WERI-Rb-1 (cell line): ENCODE data around the gene AHRR.
A peak's percentile ranks its signal among the peaks of the same experiment; 100 is the strongest.

ENCODE experiments used
- DNase-seq: peaks from one replicate; pipeline ENCODE4 v3.0.0-alpha.2; 2020
- H3K27ac ChIP-seq: fragments of 250-450 bp; sonication (Bioruptor Pico); 2 replicates; pipeline ENCODE4 v1.5.1; 2020; ENCODE audit warnings: mild to moderate bottlenecking, moderate library complexity
- H3K27me3 ChIP-seq: fragments of 250-450 bp; sonication (Bioruptor Pico); 2 replicates; pipeline ENCODE4 v1.5.1; 2021; ENCODE audit warnings: mild to moderate bottlenecking, low read depth, moderate library complexity; ENCODE audit not compliant: insufficient read depth, severe bottlenecking
- H3K36me3 ChIP-seq: fragments of 250-450 bp; sonication (Bioruptor Pico); 2 replicates; pipeline ENCODE4 v1.5.1; 2020; ENCODE audit warnings: mild to moderate bottlenecking, moderate library complexity
- H3K4me3 ChIP-seq: 2 replicates; pipeline ENCODE4 v1.5.1; 2011; ENCODE audit warnings: low read depth, mild to moderate bottlenecking, control low read depth, low read length
- H3K9me3 ChIP-seq: fragments of 250-450 bp; sonication (Bioruptor Pico); 2 replicates; pipeline ENCODE4 v1.5.1; 2021; ENCODE audit warnings: mild to moderate bottlenecking, moderate library complexity; ENCODE audit not compliant: severe bottlenecking
- TF ChIP-seq, protein P1 (sequence below): IDR thresholded peaks from 2 replicates; pipeline ENCODE4 v1.5.1; 2011; ENCODE audit warnings: low read depth, mild to moderate bottlenecking, control low read depth, inconsistent platforms, low read length

AHRR gene

DNA sequence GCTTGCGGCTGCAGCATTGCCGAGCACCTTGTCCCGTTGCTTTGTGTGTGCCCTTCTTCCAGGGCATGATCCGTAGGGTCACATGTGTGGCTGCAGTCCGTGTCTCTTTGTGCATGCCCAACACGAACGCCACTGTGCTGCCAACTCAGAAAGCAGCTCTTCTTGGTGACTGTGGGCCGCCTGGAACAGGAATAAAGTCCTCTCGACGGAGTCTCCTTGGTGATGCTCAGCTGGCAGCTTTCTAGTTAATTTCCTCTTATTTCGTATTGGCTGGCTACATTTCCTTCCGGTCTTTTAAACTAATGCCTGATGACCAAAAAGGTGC, 127.2 kb downstream of the AHRR start:
- Histone ChIP-seq H3K27ac (no peak overlapping the region), H3K4me3 (no peak overlapping the region), H3K9me3 (peaks cover 5% of the 10 kb centered on the region), H3K27me3 (no peaks in the 10 kb centered on the region), H3K36me3 (peaks cover 68% of the 10 kb centered on the region)
- TF ChIP-seq, protein P1, sequence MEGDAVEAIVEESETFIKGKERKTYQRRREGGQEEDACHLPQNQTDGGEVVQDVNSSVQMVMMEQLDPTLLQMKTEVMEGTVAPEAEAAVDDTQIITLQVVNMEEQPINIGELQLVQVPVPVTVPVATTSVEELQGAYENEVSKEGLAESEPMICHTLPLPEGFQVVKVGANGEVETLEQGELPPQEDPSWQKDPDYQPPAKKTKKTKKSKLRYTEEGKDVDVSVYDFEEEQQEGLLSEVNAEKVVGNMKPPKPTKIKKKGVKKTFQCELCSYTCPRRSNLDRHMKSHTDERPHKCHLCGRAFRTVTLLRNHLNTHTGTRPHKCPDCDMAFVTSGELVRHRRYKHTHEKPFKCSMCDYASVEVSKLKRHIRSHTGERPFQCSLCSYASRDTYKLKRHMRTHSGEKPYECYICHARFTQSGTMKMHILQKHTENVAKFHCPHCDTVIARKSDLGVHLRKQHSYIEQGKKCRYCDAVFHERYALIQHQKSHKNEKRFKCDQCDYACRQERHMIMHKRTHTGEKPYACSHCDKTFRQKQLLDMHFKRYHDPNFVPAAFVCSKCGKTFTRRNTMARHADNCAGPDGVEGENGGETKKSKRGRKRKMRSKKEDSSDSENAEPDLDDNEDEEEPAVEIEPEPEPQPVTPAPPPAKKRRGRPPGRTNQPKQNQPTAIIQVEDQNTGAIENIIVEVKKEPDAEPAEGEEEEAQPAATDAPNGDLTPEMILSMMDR = no peak
- peak; percentile 6 for DNase-seq

DNA sequence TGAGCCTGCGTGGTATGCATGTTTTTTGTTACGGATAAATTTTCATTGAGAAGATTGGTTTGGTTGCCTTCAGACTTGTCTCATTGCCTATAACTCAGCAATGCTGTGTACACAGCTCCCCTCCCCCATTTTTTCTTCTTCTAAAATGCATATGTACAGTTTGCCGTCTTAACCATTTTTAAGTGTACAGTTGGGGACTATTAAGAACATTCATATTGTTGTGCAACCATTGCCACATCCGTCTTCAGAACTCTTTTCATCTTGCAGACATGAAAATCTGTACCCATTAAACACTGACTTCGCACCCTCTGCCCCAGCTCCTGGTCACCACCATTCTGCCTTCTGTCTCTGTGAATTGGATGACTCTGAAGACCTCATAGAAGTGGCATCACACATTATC, 127.6 kb downstream of the AHRR start:
- Histone ChIP-seq H3K27ac (no peak overlapping the region), H3K27me3 (no peaks in the 10 kb centered on the region), H3K9me3 (peaks cover 5% of the 10 kb centered on the region), H3K36me3 (peaks cover 72% of the 10 kb centered on the region), H3K4me3 (no peak overlapping the region)
- no peak for DNase-seq
- TF ChIP-seq, protein P1 = no peak

DNA sequence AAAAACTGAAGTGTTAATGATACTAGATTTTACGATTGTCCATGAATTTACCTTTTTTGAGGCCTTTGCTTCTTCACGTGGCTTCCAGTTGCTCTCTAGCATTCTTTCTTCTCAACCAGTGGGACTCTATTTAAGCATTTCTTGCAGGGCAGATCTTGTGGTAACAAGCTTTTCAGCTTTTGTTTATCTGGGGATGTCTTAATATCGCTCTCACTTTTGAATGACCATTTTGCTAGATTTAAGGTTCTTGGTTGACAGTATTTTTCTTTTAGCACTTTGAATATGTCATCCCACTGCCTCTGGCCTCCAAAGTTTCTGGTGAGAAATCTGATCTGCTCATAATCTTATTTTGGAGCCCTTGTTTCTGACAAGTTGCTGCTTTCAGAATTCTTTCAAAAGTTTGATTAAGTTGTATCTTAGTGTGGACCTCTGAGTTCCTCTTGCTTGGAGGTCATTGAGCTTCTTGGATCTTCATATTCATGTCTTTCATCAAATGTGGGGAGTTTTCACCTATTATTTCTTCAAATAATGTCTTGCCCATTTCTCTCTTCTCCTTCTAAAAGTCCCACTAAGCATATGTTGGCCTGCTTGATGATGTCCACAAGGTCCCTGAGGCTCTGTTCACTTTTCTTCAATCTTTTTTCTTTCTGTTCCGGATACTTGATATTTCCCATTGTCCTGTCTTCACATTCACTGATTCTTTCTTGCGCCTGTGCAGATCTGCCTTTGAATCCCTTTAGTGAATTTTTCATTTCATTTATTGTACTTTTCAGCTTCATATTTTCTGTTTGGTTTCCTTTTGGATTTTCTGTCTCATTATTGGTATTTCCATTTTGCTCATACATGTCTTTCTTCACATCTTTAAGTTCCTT, 130.3 kb downstream of the AHRR start:
- H3K4me3 ChIP-seq = no peak overlapping the region
- H3K27me3 ChIP-seq = no peaks in the 10 kb centered on the region
- peaks cover 79% of the 10 kb centered on the region for H3K36me3 ChIP-seq
- peaks cover 5% of the 10 kb centered on the region for H3K9me3 ChIP-seq
- no peak for DNase-seq
- H3K27ac ChIP-seq = no peak overlapping the region
- TF ChIP-seq, protein P1 = no peak

DNA sequence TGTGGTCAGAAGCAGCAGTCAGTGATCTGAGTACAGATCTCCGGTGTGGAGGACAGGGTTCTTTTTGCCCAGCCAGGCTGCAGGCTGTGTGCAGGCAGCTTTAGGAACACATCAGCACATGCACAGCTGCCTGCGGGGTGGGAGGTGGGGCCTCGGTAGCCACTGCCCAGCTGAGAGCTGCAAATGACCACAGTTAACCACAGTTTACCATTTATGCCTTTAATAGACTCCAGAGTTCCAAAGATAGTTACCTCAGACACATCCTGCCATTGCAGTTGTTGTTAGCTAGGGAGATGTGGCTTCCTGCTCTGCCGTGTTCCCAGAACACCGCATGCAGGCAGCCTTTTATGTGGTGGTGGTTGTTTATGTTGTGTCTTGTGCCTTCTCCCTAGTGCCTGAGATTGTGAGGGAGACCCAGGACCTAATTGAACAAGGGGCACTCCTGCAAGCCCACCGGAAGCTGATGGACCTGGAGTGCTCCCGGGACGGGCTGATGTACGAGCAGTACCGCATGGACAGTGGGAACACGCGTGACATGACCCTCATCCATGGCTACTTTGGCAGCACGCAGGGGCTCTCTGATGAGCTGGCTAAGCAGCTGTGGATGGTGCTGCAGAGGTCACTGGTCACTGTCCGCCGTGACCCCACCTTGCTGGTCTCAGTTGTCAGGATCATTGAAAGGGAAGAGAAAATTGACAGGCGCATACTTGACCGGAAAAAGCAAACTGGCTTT, 131.6 kb downstream of the AHRR start:
- Histone ChIP-seq H3K9me3 (peaks cover 5% of the 10 kb centered on the region), H3K27me3 (no peaks in the 10 kb centered on the region), H3K27ac (no peak overlapping the region), H3K4me3 (no peak overlapping the region), H3K36me3 (peaks cover 82% of the 10 kb centered on the region)
- DNase-seq = peak; percentile 3
- TF ChIP-seq, protein P1 = no peak

DNA sequence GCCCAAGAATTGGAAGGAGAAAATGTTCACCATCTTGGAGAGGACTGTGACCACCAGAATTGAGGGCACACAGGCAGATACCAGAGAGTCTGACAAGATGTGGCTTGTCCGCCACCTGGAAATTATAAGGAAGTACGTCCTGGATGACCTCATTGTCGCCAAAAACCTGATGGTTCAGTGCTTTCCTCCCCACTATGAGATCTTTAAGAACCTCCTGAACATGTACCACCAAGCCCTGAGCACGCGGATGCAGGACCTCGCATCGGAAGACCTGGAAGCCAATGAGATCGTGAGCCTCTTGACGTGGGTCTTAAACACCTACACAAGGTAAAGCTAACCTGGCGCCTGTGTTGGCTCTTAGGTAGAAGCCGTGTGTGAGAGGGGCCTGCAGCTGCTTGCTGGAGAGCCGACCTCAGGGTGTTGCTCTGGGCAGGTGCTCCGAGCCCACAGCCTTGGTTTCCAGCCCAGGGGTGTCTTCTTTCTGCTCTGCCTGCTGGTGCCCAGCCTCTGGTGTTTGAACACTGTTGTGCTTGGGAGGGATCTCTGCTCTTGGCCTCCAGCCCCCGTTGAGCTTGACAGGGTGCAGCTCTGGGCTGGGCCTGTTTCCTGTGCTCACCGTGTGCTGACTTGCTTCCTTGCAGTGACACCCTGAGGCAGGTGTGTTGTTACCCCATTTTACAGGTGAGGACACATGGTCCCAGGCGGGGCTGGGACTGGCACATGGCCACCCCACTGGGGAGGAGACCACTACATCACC, 132.4 kb downstream of the AHRR start:
- peak; percentile 4 for DNase-seq
- TF ChIP-seq, protein P1 = no peak
- Histone ChIP-seq H3K4me3 (no peak overlapping the region), H3K27me3 (no peaks in the 10 kb centered on the region), H3K27ac (no peak overlapping the region), H3K36me3 (peaks cover 81% of the 10 kb centered on the region), H3K9me3 (peaks cover 5% of the 10 kb centered on the region)
